A549 (cell line): ENCODE results near the gene USP24. TPM values are rescaled to one million over a fixed set of nuclear protein-coding genes. Genes with fewer than 3 reads are reported as not detected.
A peak's percentile ranks its signal among the peaks of the same experiment; 100 is the strongest.

Experiments
- ATAC-seq, 2 experiments: fragments of 200-7000 bp in 1 of 2; fragments of >200 bp in 1 of 2; cut with Nextera tagmentation in 1 of 2; cut with Tn5 transposase in 1 of 2; 3 replicates each; pipeline versions ENCODE4 v1.8.0 to v1.9.1; 2018 to 2020; ENCODE audit warnings: mild to moderate bottlenecking in 1 of 2, moderate library complexity in 1 of 2
- CTCF ChIA-PET: fragments of 300-600 bp; sonication (Branson Sonifier 250); formaldehyde crosslinking; extraction: SDS; loops from one replicate; lab custom pipeline; 2021; ENCODE audit warnings: antibody characterized with exemption, inconsistent platforms; lab: Yijun Ruan, JAX
- POLR2A ChIA-PET: fragments of 350-600 bp; formaldehyde crosslinking; extraction: SDS; loops from one replicate; lab custom pipeline; 2021; ENCODE audit warnings: antibody characterized with exemption, inconsistent platforms; lab: Yijun Ruan, JAX
- DNase-seq, 2 experiments: peaks; one replicate each; pipeline versions ENCODE4 v3.0.0 to v3.0.0-alpha.2; 2011 to 2016; ENCODE audit warnings: low read depth in 1 of 2, low spot score in 1 of 2
- FAIRE-seq: peaks from 2 replicates; lab custom pipeline; 2011; peaks lifted over from hg19 to GRCh38; lab: Jason Lieb, UNC
- H3K27ac ChIP-seq, 2 experiments: fragments of >200 bp; sonication (Bioruptor Twin); formaldehyde crosslinking; 3 replicates each; pipeline ENCODE4 v1.5.1; 2016 to 2017
- H3K4me1 ChIP-seq: fragments of >200 bp; sonication (Bioruptor Twin); formaldehyde crosslinking; 3 replicates; pipeline ENCODE4 v1.6.1; 2016
- H3K4me2 ChIP-seq: fragments of >200 bp; sonication (Bioruptor Twin); formaldehyde crosslinking; 3 replicates; pipeline ENCODE4 v1.6.1; 2016
- H3K4me3 ChIP-seq: fragments of >200 bp; sonication (Bioruptor Twin); formaldehyde crosslinking; 3 replicates; pipeline ENCODE4 v1.5.1; 2016
- H3K9me3 ChIP-seq: fragments of >200 bp; sonication (Bioruptor Twin); formaldehyde crosslinking; 3 replicates; pipeline ENCODE4 v1.6.1; 2016
- BHLHE40 ChIP-seq: IDR thresholded peaks from 2 replicates; pipeline ENCODE4 v1.6.1; 2012; ENCODE audit warnings: low read depth, low read length, inconsistent platforms
- CBX2 ChIP-seq: fragments of 200-600 bp; sonication (generic); IDR thresholded peaks from 2 replicates; pipeline ENCODE4 v1.6.1; 2016; ENCODE audit warnings: low read depth, mild to moderate bottlenecking, borderline replicate concordance
- CEBPB ChIP-seq, 2 experiments: fragments of >200 bp in 1 of 2; sonication (Bioruptor Twin) in 1 of 2; formaldehyde crosslinking in 1 of 2; IDR thresholded peaks; 2 replicates each; pipeline ENCODE4 v1.6.1; 2012 to 2016
- EHF ChIP-seq: fragments of 250-450 bp; sonication (Bioruptor Pico); IDR thresholded peaks from 2 replicates; pipeline ENCODE4 v1.5.0; 2020; ENCODE audit warnings: mild to moderate bottlenecking
- ESRRA ChIP-seq: fragments of 150-350 bp; IDR thresholded peaks from 2 replicates; pipeline ENCODE4 v1.6.1; 2014; ENCODE audit warnings: mild to moderate bottlenecking, low read length, borderline replicate concordance
- FOSB ChIP-seq: fragments of 250-450 bp; sonication (Bioruptor Pico); IDR thresholded peaks from 2 replicates; pipeline ENCODE4 v1.5.0; 2020; ENCODE audit warnings: mild to moderate bottlenecking, moderate library complexity
- FOSL2 ChIP-seq, 2 experiments: fragments of 450-650 bp in 1 of 2; fragments of >200 bp in 1 of 2; sonication (Bioruptor Twin) in 1 of 2; formaldehyde crosslinking; IDR thresholded peaks; 2 replicates each; pipeline versions ENCODE4 v1.5.0 to v1.6.1; 2016 to 2020; ENCODE audit warnings: mild to moderate bottlenecking in 1 of 2, moderate library complexity in 1 of 2
- GATA3 ChIP-seq: IDR thresholded peaks from 2 replicates; pipeline ENCODE4 v1.6.1; 2012; ENCODE audit warnings: borderline replicate concordance
- HEYL ChIP-seq: fragments of 250-450 bp; sonication (Bioruptor Pico); IDR thresholded peaks from 2 replicates; pipeline ENCODE4 v1.8.0; 2021; ENCODE audit warnings: mild to moderate bottlenecking, moderate library complexity
- HOXA7 ChIP-seq: fragments of 250-450 bp; sonication (Bioruptor Pico); IDR thresholded peaks from 2 replicates; pipeline ENCODE4 v1.5.0; 2020; ENCODE audit warnings: mild to moderate bottlenecking, moderate library complexity
- HOXB13 ChIP-seq: fragments of 250-450 bp; sonication (Bioruptor Pico); IDR thresholded peaks from 2 replicates; pipeline ENCODE4 v1.5.0; 2020; ENCODE audit warnings: low read depth, mild to moderate bottlenecking, moderate library complexity
- HOXB5 ChIP-seq: fragments of 250-450 bp; sonication (Bioruptor Pico); IDR thresholded peaks from 2 replicates; pipeline ENCODE4 v1.5.0; 2020; ENCODE audit warnings: mild to moderate bottlenecking, moderate library complexity
- JUN ChIP-seq, 2 experiments: fragments of >200 bp; sonication (Bioruptor Twin); formaldehyde crosslinking; IDR thresholded peaks; 2 replicates in 1 of 2; 3 replicates in 1 of 2; pipeline ENCODE4 v1.6.1; 2016 to 2017
- JUNB ChIP-seq: fragments of >200 bp; sonication (Bioruptor Twin); formaldehyde crosslinking; IDR thresholded peaks from 2 replicates; pipeline ENCODE4 v1.6.1; 2016
- KDM1A ChIP-seq: fragments of 200-600 bp; sonication (generic); IDR thresholded peaks from 2 replicates; pipeline ENCODE4 v1.6.1; 2016; ENCODE audit warnings: low read depth, mild to moderate bottlenecking
- MAZ ChIP-seq: fragments of 150-350 bp; IDR thresholded peaks from 2 replicates; pipeline ENCODE4 v1.6.1; 2014; ENCODE audit warnings: antibody characterized with exemption, low read depth, low read length, borderline replicate concordance
- MYC ChIP-seq: IDR thresholded peaks from 2 replicates; pipeline ENCODE4 v1.6.1; 2012; ENCODE audit warnings: mild to moderate bottlenecking, inconsistent platforms, low read length, improper control_type of control experiment, borderline replicate concordance
- NFE2L2 ChIP-seq: fragments of 150-350 bp; conservative IDR thresholded peaks from 2 replicates; pipeline ENCODE4 v1.6.1; 2014; ENCODE audit warnings: low read length
- NPAS2 ChIP-seq: fragments of 250-450 bp; sonication (Bioruptor Pico); IDR thresholded peaks from 2 replicates; pipeline ENCODE4 v1.8.0; 2022; ENCODE audit warnings: mild to moderate bottlenecking, moderate library complexity, borderline replicate concordance
- POLR2A ChIP-seq: IDR thresholded peaks from 2 replicates; pipeline ENCODE4 v1.6.1; 2012; ENCODE audit warnings: mild to moderate bottlenecking, low read length
- RFX5 ChIP-seq: fragments of 450-650 bp; IDR thresholded peaks from 2 replicates; pipeline ENCODE4 v1.7.1; 2014; ENCODE audit warnings: antibody characterized with exemption, mild to moderate bottlenecking, moderate library complexity
- RNF2 ChIP-seq: fragments of 200-600 bp; sonication (generic); IDR thresholded peaks from 2 replicates; pipeline ENCODE4 v1.6.1; 2016; ENCODE audit warnings: low read depth, mild to moderate bottlenecking, antibody characterized with exemption, moderate library complexity, borderline replicate concordance
- SREBF2 ChIP-seq: fragments of 450-650 bp; IDR thresholded peaks from 2 replicates; pipeline ENCODE4 v1.6.1; 2014; ENCODE audit warnings: mild to moderate bottlenecking, moderate library complexity
- TFCP2L1 ChIP-seq: fragments of 250-450 bp; sonication (Bioruptor Pico); IDR thresholded peaks from 2 replicates; pipeline ENCODE4 v1.5.0; 2021; ENCODE audit warnings: mild to moderate bottlenecking
- ZC3H11A ChIP-seq: fragments of 450-650 bp; IDR thresholded peaks from 2 replicates; pipeline ENCODE4 v1.6.1; 2014; ENCODE audit warnings: antibody characterized with exemption, mild to moderate bottlenecking
- ZSCAN20 ChIP-seq: fragments of 250-450 bp; sonication (Bioruptor Pico); IDR thresholded peaks from 2 replicates; pipeline ENCODE4 v1.8.0; 2022; ENCODE audit warnings: mild to moderate bottlenecking, moderate library complexity
- WGBS: methylation state at CpG from one replicate; pipeline ENCODE4 v1.1.6; 2017; ENCODE audit errors: missing lambda C conversion rate; 5-methylcytosine and 5-hydroxymethylcytosine counted together
- polyA plus RNA-seq, 4 experiments: library from polyadenylated mRNA; depleted of rRNA in 3 of 4; stranded (reverse); fragments of >200 nt; fragmentation: RNase III in 1 of 4; extraction: RNeasy Plus Mini Kit Qiagen cat#74134 plus additional on column Dnase treatment in 1 of 4; gene quantifications; 2 replicates in 3 of 4; 3 replicates in 1 of 4; pipeline ENCODE4 v1.2.3, GENCODE V29; 2011 to 2017
- TF ChIP-seq, protein P1 (sequence below): fragments of 450-650 bp; IDR thresholded peaks from 2 replicates; pipeline ENCODE4 v1.6.1; 2014; ENCODE audit warnings: antibody characterized with exemption
- TF ChIP-seq, protein P2 (sequence below): fragments of 250-450 bp; sonication (Bioruptor Pico); IDR thresholded peaks from 2 replicates; pipeline ENCODE4 v1.5.0; 2020; ENCODE audit warnings: low read depth, mild to moderate bottlenecking, moderate library complexity
- TF ChIP-seq, protein P3 (sequence below): IDR thresholded peaks from 2 replicates; pipeline ENCODE4 v1.6.1; 2012

Gene USP24
- polyA plus RNA-seq, 2 of the 4 experiments (the other 2 are of a cell fraction), result 14.7 to 21.7 TPM

- WGBS, result 65% methylated on average over 6 of the region's 6 CpGs
- FAIRE-seq (no peak), ATAC-seq (no peak; a peak in 1 of 6 replicates), DNase-seq (no peak)
- POLR2A ChIA-PET, result no interaction called here
- H3K4me1 ChIP-seq, result no peaks in the 10 kb centered on the region
- CTCF ChIA-PET, result no interaction called here
- no peak overlapping the region for H3K4me3 ChIP-seq
- no peak overlapping the region for H3K27ac ChIP-seq
- no peak for TF ChIP-seq CBX2
- no peaks in the 10 kb centered on the region for H3K9me3 ChIP-seq
- H3K4me2 ChIP-seq, result no peak overlapping the region
Observed at GRCh38 chr1:55244476-55245099, 29.4 kb upstream of the USP24 start.

DNA sequence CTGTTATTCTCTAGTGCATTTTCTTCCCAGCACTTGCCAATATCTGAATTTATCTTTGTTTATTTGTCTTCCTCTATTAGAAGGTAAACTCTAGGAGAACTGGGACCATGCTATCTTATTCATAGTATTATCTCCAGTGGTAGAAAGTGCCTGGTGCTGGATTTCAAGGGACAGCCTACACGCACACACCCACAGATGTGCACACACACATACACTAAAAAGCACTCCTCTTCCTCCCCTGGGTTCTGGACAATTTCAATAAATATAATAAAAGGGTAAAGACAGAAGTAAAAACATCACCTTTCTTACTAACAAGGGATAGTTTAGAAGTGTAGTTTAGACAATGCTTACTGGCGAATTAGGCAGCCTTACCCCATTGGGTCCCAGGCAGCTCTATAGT lies 28.5 kb upstream of the USP24 start:
- H3K27ac ChIP-seq, result no peak overlapping the region
- DNase-seq (no peak), FAIRE-seq (no peak), ATAC-seq (no peak)
- WGBS, result 86% methylated on average over 2 of the region's 2 CpGs
- H3K4me3 ChIP-seq, result no peak overlapping the region
- ChIA-PET POLR2A (no interaction called here), CTCF (no interaction called here)
- no peak for TF ChIP-seq JUN (IDR thresholded peaks at IDR 0.05)
- no peak for TF ChIP-seq TFCP2L1 (CRISPR knock-in tag)
- TF ChIP-seq MAZ, result no peak
- no peak for TF ChIP-seq CBX2
- no peak for TF ChIP-seq GATA3
- no peak for TF ChIP-seq JUNB
- TF ChIP-seq RNF2, result no peak
- TF ChIP-seq POLR2A, result no peak
- TF ChIP-seq HOXB5 (CRISPR knock-in tag), result no peak
- TF ChIP-seq BHLHE40, result no peak
- TF ChIP-seq HOXA7 (CRISPR knock-in tag), result no peak
- no peak for TF ChIP-seq ZSCAN20
- TF ChIP-seq NPAS2 (CRISPR knock-in tag), result no peak
- TF ChIP-seq KDM1A, result no peak
- no peaks in the 10 kb centered on the region for H3K9me3 ChIP-seq
- H3K4me2 ChIP-seq, result no peak overlapping the region
- H3K4me1 ChIP-seq, result no peaks in the 10 kb centered on the region

GRCh38 chr1:55239548-55239947 lies 24.4 kb upstream of the USP24 start:
- Histone ChIP-seq H3K4me1 (no peaks in the 10 kb centered on the region), H3K4me3 (no peak overlapping the region), H3K9me3 (no peaks in the 10 kb centered on the region), H3K27ac (no peak overlapping the region), H3K4me2 (no peak overlapping the region)
- no peak for FAIRE-seq
- ATAC-seq, result no peak
- POLR2A ChIA-PET, result no interaction called here
- DNase-seq, result no peak
- TF ChIP-seq ESRRA (no peak), FOSB (CRISPR knock-in tag) (no peak), SREBF2 (no peak)
- TF ChIP-seq, protein P1, sequence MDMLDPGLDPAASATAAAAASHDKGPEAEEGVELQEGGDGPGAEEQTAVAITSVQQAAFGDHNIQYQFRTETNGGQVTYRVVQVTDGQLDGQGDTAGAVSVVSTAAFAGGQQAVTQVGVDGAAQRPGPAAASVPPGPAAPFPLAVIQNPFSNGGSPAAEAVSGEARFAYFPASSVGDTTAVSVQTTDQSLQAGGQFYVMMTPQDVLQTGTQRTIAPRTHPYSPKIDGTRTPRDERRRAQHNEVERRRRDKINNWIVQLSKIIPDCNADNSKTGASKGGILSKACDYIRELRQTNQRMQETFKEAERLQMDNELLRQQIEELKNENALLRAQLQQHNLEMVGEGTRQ, result no peak
- 81% methylated on average over 2 of the region's 2 CpGs for WGBS
- CTCF ChIA-PET, result no interaction called here

DNA sequence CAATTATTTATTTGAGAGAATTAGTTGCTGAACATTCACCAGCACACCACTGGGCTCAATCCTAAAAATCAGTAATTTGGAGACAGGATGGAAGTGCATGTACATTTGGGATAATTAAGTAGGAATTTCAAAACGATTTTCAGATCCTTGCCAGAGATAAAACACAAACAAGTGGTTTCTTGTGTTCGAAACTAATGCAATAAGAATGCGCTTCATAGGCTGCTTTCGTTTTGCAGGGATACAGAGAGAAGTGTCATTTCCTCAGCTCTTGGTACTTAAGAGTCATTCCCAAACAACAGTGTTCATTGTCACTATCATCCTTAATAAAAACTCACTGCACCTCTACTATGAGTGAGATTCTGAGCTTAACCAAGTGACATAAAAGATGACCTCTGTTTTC lies 20.6 kb upstream of the USP24 start:
- CTCF ChIA-PET, result interaction anchor here (1.2 kb wide), 1 partner anchor 30 kb away, joined by 3 read pairs; no protein-coding TSS in a partner anchor
- no peak for ATAC-seq
- FAIRE-seq, result no peak
- no peak for DNase-seq
- 47% methylated on average over 4 of the region's 4 CpGs for WGBS
- no peaks in the 10 kb centered on the region for H3K9me3 ChIP-seq
- no peak overlapping the region for H3K4me3 ChIP-seq
- POLR2A ChIA-PET, result no interaction called here
- no peak overlapping the region for H3K27ac ChIP-seq
- peak overlapping the region; percentile 26; the same call in 1 of the 3 replicates for H3K4me2 ChIP-seq
- peaks cover 5% of the 10 kb centered on the region; the same call in 1 of the 3 replicates for H3K4me1 ChIP-seq
- TF ChIP-seq SREBF2 (no peak), HOXB13 (CRISPR knock-in tag) (no peak), HEYL (CRISPR knock-in tag) (no peak), RFX5 (no peak), CEBPB (IDR thresholded peaks at IDR 0.05) (no peak), FOSB (CRISPR knock-in tag) (no peak), NFE2L2 (no peak), FOSL2 (IDR thresholded peaks at IDR 0.05) (no peak), FOSL2 (CRISPR knock-in tag; IDR thresholded peaks at IDR 0.05) (no peak), POLR2A (no peak), ZC3H11A (no peak), HOXA7 (CRISPR knock-in tag) (no peak), MYC (no peak), EHF (CRISPR knock-in tag) (no peak)
- TF ChIP-seq, protein P1, result no peak
- TF ChIP-seq, protein P2, sequence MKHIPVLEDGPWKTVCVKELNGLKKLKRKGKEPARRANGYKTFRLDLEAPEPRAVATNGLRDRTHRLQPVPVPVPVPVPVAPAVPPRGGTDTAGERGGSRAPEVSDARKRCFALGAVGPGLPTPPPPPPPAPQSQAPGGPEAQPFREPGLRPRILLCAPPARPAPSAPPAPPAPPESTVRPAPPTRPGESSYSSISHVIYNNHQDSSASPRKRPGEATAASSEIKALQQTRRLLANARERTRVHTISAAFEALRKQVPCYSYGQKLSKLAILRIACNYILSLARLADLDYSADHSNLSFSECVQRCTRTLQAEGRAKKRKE (CRISPR knock-in tag), result no peak
- TF ChIP-seq, protein P3, sequence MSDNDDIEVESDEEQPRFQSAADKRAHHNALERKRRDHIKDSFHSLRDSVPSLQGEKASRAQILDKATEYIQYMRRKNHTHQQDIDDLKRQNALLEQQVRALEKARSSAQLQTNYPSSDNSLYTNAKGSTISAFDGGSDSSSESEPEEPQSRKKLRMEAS, result no peak
